HG03045 (cell line): ENCODE data around the gene CTSL.

ENCODE experiments used
- ATAC-seq: cut with Tn5 transposase; IDR thresholded peaks from one replicate; pipeline ENCODE4 v1.9.1; 2021; ENCODE audit warnings: mild to moderate bottlenecking, moderate library complexity; ENCODE audit not compliant: unreplicated experiment

The CTSL gene

DNA sequence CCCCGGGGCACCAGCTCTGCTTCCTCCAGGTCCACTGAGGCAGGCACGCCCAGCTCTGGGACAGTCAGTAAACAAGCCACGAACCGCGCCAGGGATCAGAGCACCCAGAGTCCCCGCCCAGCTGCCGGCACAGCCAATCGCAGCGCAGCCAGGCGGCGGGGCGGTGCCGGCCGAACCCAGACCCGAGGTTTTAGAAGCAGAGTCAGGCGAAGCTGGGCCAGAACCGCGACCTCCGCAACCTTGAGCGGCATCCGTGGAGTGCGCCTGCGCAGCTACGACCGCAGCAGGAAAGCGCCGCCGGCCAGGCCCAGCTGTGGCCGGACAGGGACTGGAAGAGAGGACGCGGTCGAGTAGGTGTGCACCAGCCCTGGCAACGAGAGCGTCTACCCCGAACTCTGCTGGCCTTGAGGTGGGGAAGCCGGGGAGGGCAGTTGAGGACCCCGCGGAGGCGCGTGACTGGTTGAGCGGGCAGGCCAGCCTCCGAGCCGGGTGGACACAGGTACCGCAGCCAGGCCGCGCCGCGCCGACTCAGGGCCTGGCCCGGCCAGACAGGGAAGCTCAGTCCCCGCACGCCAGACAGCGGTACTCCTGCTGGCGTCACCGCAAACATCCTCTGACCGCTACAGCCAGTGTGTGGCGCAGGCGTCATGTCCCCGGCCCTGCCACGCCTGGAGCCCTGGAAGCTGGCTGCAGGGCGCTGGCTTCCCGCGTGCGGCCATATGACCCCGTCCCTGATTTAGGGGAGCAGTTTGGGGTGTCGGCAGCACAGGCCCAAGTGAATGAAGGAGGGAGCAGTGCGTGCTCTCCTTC, at the start of gene CTSL:
Gene CTSL (plus strand): TSS at position 220 of the 810 bp plus-strand sequence. CDS start 1,485 bp downstream, outside the sequence.
- no peak for ATAC-seq

DNA sequence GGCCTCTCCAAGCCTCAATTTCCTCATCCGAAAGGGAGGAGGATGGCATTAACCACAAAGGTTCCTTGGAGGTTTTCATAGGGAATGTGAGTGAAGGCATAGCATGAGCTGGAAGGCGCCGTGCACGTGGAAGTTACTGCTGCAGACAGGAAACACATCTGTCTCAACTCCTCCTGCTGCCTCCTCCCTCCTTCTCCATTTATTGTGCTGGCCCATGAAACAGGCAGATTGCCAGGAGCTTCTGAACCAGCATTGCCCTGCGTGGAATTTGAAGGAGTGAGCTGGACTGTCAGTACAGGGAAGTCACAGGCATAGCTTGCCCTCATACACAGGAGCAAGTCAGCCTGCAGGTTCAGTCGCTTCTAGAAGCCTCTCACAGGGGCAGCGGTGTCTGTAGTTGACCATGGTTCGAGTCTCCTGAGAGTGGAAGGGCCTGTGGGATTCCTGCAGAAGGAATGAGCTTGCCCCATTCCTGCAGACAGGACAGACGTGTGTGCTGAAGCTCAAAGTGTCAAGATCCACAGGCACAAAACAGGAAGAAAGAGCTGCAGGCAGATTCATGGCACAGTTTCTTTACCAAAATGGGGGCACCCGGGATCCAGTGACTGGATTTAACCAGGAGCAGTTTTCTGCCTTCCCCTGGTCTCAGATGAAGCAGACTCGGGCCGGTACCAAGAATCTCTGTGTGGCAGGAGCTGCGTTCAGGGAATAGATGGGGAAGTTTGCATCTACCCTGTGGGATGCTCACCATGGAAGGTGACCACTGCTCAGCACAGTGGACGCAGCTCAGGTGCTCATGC, 48.7 kb upstream of the CTSL start:
- ATAC-seq = no peak

DNA sequence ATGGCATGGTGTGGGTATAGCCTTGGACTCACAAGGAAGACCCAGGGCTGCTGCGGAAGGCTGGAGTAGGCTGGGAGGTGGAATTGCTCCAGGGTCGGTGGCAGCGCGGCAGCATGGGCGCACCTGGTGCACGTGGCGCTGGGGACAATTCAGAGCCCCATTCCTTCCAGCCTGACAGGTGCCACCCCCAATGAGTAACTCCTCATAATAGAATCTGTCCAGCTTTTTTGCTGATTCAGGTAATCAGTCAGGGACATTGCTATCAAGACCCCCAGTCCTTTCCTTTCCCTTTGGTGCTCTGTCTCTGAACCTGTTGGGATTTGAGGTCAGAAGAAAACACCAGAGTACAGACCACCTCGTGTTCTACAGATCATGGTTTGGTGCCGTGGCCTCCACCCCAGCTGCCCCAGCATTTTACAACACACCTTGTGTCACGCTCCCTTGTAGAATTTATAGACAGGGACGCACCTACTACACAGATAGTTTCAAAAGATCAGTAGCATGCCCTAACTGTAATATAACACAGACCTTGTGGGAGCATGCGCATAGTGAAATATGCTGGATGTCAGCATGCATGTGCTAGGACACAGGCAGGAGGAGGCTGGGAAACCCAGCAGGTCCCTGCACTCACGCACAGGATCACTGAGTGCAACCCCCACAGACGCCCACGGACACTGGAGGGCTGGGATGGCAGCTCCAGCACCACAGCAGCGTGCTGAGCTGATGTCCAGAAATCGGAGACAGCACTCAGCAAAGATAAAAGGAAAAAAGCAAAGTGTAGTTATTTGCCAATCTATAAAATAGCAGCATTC, 47.9 kb upstream of the CTSL start:
- ATAC-seq = no peak

DNA sequence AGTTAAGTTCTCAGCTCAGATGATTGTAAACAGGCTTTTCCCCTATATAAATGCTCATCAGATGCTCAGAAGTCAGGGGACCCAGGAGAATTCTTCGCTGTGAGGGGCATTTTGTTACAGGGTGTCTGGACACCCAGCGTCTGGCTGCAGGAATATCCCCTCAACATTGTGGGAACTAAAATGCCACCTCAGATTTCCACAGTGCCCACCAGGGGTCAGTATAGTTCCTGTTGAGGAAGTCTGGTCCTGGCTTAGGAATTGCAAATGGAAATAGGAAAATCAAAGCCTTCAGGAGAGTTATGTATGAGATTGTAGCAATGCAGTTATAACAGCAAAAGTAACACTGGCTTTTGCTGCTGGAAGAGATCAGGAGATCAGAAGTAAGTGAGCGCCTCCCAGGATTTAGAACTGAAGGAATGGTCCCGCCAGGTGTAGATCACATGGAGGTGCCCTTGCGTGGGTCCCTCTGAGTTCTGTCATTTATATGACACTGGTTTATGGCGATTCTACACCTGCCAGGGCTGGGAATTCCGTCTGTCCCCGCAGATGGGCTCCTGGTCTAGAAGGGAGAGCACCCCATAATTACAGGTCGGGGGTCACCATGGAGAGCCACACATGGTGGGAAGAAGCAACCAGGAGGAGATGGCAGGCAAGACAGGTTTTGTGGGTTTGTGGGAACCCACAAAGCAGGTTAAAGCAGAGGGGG, 47.1 kb upstream of the CTSL start:
- no peak for ATAC-seq

DNA sequence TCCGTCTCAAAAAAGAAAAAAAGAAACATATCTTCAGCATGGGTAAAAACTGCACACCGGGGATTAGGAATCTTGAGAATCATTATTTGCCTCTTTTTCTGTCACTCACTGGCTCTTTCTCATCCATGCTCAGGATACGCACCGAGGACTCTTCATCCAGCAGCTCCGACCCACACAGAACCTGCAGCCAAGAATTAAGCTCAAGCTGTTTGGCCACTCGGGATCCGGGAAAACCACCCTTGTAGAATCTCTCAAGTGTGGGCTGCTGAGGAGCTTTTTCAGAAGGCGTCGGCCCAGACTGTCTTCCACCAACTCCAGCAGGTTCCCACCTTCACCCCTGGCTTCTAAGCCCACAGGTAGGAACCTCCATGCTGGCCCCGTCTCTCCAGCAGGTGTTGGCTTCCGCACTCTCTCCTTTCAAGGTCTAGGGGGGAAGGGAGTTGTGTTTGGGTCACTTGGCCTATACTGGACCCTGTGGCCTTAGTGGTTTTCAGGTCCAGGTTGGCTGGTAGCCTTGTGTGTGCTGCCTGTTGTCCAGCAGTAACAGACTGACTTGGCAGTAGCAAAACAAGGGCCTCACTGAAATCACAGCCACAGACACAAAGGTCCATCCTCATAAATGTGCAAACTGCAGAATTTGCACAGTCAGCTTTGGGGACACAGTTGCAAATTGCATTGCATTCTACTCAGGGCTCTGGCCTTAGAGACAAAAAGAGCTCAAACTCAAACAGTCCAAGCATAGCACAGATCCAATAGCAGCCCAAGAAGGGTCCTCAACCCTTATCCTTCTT, 44.5 kb upstream of the CTSL start:
- no peak for ATAC-seq

DNA sequence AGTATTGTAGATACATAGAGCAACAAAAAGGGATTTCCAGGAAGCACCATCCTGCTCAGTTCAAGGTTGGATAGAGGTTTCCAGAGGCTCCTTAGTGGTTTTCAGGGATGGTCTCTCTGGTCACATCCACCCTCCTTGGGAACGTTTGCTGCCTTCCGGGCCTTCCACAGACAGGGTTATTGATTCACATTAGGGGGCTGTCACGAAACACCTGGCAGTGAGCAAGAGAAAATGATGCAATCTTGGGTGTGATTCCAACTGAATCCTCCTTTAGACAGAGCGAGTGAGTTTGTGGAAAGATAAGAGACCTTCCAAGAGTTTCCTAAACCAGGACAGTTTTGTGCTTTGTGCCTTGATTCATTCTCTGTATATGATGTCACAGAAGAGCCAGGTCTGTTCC, 43.8 kb upstream of the CTSL start:
- ATAC-seq = no peak

DNA sequence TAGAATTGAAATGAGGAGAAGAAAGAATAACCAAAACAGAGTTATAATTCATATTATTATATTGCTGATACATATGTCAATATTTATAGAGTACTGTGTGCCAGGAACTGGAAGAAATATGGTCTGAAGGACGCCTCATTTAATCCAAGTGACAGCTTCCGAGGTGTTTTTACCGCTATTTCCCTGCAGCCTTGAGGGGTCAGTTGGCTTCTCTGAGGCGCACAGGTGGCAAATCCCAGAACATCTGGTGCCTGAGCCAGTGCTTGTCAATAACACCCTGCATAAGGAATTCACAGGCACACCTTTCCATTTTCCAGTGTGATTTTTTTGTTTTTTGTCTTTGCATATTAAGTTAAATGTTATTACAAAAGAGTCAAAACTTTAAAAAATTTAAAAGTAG, 43.3 kb upstream of the CTSL start:
- no peak for ATAC-seq

DNA sequence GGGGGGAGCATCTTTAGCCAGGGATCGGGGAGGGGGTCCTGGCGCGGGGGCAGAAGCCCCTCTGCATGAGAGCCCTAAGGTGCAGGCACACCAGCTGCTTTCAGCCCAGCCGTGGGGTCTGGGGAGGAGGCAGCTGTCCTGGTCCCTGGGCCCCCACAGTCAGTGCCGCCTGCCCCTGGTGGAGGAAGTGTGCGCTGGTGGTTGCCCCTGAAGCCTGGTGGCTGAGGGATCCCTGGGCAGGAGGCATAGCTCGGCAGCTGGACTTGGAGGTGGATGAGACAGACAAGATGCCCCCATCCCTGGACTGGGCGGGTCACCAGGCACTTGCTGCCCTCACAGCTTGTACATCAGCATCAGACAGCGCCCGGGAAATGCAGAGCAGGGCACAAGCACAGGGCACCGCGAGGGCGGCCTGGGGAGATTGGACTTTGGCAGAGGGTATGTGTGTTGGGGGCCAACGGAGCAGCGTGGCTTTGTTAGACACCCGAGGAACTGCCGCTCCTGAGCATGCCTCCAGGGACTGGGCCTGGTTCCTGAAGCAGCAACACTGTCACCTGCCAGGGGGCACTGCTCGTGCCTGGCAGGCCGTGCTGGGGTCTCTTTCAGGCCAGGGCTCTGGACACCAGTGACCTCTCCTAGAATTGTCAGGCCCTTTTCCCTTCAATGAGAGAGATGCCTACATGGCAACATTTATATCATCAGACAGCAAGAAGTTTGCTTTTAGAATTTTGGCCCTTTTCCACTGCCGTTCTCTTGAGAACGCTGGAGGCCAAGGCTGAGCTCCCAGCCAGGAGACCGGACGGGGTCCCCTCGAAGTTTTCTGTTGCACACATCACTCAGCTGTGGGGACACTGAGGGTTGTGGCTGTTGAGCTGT, 41.9 kb upstream of the CTSL start:
- no peak for ATAC-seq

DNA sequence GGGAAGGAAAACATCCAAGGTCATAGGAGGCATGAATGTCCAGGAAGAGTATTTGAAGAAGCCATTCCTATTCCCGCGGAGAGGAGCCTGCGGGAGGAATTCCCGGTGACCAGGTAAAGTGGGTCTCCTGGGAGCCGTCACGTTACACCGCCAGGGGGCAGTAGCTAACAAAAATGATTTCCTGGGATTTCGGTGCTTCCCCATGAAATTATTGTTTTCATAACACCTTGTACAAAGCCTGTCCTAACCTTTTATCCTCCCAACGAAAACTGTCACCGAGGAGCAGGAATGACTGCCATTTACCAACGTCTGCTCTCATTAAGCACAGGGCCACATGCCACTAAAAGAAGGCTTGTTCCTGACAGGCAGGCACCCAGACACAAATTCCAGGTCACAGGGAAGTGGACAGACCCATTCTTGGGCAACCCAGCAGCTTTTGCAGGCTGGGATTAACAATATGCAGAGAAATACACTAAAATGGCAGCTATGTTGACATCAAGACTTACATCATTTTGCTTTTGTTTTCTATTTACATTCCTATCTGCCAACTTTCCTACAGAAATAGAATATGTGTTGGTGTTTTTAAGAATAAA, 41.2 kb upstream of the CTSL start:
- ATAC-seq = no peak

DNA sequence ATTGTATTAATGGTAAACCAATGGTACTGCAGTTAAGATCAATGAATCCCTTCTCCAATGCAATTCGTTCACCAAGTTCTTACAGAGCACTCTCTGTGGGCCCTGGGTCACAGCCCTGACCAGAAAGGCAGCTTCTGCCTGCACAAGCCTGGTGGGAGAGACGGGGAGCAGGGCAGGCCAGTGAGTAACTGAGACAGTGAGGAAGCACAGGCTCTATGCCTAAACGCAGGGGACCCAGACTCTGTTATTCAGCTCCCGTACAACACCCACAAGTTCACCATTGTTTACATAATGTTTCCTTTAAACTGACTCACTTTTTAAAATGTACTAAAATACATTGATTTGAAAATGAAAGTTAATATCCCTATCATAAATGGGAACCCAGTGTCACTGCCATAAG, 40.5 kb upstream of the CTSL start:
- ATAC-seq = no peak

DNA sequence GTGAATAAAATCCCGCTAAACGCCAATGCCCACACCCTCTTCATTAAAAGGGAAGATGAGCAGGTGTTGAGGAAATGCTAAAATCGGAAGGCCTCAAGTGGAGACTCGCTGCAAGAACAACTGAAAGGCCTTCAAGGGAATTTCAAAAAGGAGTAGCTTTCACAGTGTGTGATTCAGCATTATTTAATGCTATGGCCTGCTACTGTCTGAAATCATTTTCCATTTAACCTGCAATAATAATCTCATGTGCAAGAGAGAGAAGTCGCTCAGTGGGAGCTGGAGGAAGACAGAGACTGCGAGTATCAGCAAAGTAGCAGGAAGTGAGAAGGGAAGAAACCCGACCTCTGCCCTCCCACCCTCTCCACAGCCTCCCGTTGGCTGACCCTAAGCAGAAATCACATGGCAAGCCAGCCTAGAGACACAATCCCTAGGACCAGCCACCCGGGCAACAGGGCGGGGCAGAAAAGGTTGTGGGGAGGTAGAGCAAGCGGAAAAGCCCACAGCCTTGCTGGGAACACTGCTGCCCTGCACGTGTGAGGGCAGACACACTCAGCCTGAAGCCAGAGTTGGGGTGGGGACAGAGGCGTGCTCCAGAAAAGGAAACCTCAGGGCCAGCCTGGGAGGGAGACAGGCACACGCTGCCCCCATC, 39.9 kb upstream of the CTSL start:
- ATAC-seq = no peak

DNA sequence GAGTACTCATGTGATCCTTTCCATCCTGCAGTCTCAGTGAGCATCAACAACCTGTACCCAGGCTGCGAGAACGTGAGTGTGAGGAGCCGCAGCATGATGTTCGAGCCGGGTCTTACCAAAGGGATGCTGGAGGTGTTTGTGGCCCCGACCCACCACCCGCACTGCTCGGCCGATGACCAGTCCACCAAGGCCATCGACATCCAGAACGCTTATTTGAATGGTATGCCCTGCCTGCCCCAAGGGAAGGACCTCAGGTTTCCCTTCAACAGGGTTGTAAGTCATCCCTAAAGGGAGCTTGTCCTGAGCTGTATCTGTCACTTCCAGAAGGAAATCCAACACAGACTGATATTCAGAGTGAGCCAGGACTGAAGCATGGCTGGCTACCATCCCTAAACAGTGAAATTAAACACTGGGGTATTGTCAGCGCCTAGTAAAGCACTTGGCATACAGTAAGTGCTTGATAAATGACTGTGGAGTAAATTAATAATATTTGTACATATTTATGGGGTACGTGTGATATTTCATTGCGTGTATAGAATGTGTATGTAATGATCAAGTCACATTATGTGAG, 39.3 kb upstream of the CTSL start:
- no peak for ATAC-seq

DNA sequence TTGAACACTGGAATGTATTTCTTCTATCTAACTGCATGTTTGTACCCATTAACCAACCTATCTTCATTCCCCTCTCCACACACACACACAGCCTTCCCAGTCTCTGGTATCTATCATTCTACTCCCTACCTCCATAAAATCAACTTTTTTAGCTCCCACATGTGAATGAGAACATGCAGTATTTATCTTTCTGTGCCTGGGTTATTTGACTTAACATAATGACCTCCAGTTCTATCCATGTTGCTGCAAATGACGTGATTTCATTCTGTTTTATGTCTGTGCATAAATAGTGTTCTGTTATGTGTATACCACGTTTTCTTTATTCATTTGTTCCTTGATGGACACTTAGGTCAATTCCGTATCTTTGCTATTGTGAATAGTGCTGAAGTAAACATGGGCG, 38.7 kb upstream of the CTSL start:
- ATAC-seq = no peak

DNA sequence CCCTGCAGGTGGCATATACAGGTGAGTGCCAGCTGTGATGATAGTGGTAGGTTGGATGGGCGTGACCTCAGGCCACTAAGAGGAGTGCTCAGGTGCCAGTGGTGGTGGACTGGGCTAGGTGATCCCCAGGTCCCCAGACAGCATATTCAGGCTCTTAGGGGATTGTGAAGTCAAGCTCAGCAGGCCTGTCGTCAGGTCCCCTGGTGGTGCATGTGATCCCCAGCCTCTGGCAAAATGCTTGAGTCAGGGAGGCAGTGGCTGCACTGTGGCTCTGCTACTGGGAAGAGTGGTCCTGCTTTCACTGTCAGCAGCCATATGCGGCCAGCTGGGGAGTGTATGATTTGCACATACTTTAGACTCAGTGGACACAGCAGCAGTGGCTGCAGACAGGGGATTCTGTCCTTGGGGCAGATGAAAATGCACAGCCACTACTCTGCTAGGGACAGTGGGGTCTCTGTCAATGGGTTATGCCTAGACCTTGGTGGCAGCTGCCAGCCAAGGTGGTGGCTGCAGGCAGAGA, 31.6 kb upstream of the CTSL start:
- ATAC-seq = no peak

DNA sequence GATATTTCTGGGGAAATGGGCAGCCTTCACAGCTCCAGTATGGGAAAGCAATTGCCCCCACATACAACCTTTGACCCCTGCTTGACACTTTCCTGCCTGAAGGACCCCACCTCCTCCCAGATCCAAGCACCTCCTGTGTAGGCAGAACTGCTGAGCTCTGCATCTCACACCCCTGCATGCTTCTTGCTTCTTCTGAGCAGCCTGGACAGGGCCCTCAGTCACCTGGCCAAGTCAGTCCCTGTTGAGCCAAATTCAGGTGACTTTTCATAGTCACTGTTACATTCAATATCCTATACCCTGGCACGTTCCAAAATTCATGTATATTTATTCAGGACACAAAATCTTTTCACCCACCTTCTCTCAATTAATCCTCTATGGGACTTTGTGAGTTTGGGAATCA, 30.4 kb upstream of the CTSL start:
- ATAC-seq = no peak

DNA sequence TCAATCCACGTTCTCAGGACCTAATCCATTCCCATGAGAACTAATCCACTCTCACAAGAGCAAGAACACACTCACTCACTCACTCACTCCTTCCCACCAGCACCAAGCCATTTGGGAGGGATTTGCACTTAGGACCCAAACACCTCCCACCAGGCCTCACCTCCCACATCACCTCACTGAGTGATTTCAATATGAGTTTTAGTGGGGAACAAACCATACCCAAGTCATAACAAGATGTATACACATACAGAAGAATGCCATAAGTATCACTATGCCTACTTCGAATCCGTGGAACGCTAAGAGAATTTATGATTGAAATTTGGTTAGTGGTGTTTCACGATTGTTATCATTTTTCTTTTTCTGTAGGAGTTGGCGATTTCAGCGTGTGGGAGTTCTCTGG, 29.3 kb upstream of the CTSL start:
- ATAC-seq = no peak

DNA sequence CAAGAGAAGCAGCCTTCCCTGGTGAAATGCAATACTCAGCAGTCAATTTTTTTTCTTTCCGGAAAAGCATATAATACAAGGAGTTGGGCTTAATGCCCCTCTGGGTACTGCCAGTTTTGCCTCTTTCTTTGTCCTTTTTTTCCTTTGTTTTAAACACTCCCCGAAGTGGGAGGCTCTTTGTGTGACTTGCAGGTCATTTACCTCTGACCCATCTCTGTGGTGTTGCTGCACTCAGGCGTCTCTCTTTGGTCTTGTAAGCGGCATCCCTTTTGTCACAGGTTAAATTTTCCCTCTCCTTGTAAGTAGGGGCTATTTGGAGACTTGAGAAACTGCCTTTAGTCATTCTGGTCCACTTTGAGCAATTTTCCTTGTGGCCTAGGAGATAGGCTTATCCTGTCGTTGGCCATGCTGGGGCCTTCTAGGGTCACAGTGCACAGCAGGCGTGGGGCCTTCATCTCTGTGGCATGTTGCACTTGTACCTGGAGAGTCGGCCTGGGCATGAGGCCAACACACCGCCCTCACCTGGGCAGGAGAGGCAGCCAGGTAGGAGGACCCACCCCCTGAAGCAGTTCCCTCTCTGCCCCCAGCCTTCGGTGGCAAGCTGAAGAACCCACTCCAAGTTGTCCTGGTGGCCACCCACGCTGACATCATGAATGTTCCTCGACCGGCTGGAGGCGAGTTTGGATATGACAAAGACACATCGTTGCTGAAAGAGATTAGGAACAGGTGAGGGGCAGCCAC, 27.7 kb upstream of the CTSL start:
- no peak for ATAC-seq
